HepG2 (cell line): ENCODE measurements around the gene FAM168A. TPM values are rescaled to one million over a fixed set of nuclear protein-coding genes. Genes with fewer than 3 reads are reported as not detected.

Source experiments
- AKNA ChIP-seq: sonication (generic); formaldehyde crosslinking; IDR thresholded peaks from 2 replicates; pipeline ENCODE4 v1.4.0; 2020; ENCODE audit warnings: missing genetic modification reagents, borderline replicate concordance
- ASH2L ChIP-seq: fragments of 300-600, 200-600 bp; sonication (generic); IDR thresholded peaks from 2 replicates; pipeline ENCODE4 v1.7.0; 2017; ENCODE audit warnings: low read depth, mild to moderate bottlenecking, moderate library complexity, mixed read lengths, low read length; ENCODE audit not compliant: insufficient read length
- JARID2 ChIP-seq: sonication (generic); formaldehyde crosslinking; IDR thresholded peaks from 2 replicates; pipeline ENCODE4 v1.8.1; 2023; ENCODE audit warnings: missing genetic modification reagents, inconsistent platforms; ENCODE audit not compliant: insufficient replicate concordance
- KIAA2018 ChIP-seq: sonication (generic); formaldehyde crosslinking; IDR thresholded peaks from 2 replicates; pipeline ENCODE4 v1.5.0; 2020; ENCODE audit warnings: mild to moderate bottlenecking, missing genetic modification reagents, borderline replicate concordance
- PCBP2 ChIP-seq: fragments of 200-400 bp; formaldehyde crosslinking; optimal IDR thresholded peaks from 2 replicates; pipeline ENCODE3; 2018; ENCODE audit warnings: low read length, low read depth; ENCODE audit not compliant: poor library complexity, severe bottlenecking
- POLR2AphosphoS2 ChIP-seq: IDR thresholded peaks from 2 replicates; pipeline ENCODE4 v1.6.1; 2011; ENCODE audit warnings: low read depth, low read length, improper control_type of control experiment
- SRY ChIP-seq: sonication (generic); formaldehyde crosslinking; IDR thresholded peaks from 2 replicates; pipeline ENCODE4 v1.8.0; 2022; ENCODE audit warnings: mild to moderate bottlenecking, missing genetic modification reagents
- ZNF230 ChIP-seq: sonication (generic); formaldehyde crosslinking; IDR thresholded peaks from 2 replicates; pipeline ENCODE4 v1.4.0; 2020; ENCODE audit warnings: mild to moderate bottlenecking, missing genetic modification reagents
- ZNF451 ChIP-seq: sonication (generic); formaldehyde crosslinking; IDR thresholded peaks from 2 replicates; pipeline ENCODE4 v1.5.0; 2020; ENCODE audit warnings: mild to moderate bottlenecking, missing genetic modification reagents
- ZNF563 ChIP-seq: sonication (generic); formaldehyde crosslinking; IDR thresholded peaks from 2 replicates; pipeline ENCODE4 v1.8.0; 2022; ENCODE audit warnings: mild to moderate bottlenecking, moderate library complexity, missing genetic modification reagents
- ZSCAN22 ChIP-seq: sonication (generic); formaldehyde crosslinking; IDR thresholded peaks from 2 replicates; pipeline ENCODE4 v1.4.0; 2020; ENCODE audit warnings: mild to moderate bottlenecking, missing genetic modification reagents
- ZSCAN30 ChIP-seq: sonication (generic); formaldehyde crosslinking; IDR thresholded peaks from 2 replicates; pipeline ENCODE4 v1.5.0; 2020; ENCODE audit warnings: mild to moderate bottlenecking, missing genetic modification reagents
- polyA plus RNA-seq, 8 experiments: library from polyadenylated mRNA; depleted of rRNA in 3 of 8; stranded (reverse) in 7 of 8; unstranded in 1 of 8; fragments of >200 nt; fragmentation: Illumina TruSeq in 4 of 8; extraction: Trizol in 4 of 8; gene quantifications; 2 replicates each; pipeline versions ENCODE4 v1.2.1 to v1.2.3, GENCODE V29; 2011 to 2016; ENCODE audit warnings: low read depth in 4 of 8, missing spikeins in 1 of 8, mixed read lengths in 1 of 8; ENCODE audit not compliant: insufficient read depth in 1 of 8
- total RNA-seq, 5 experiments: library from RNA; depleted of rRNA; stranded (reverse); fragments of >200 nt; fragmentation: Illumina TruSeq; extraction: Trizol; gene quantifications; 2 replicates each; pipeline ENCODE4 v1.2.3, GENCODE V29; 2016; ENCODE audit warnings: low read depth in 1 of 5

The FAM168A gene
- total and polyA plus RNA-seq, 2 of the 13 experiments (the other 11 are each of a cell fraction or from before 2014, with no cell fraction given) = 13.9 to 15.8 TPM

GRCh38 chr11:73597956-73598718, at the start of gene FAM168A (continued):
- TF ChIP-seq JARID2 (peak; percentile 40), ZSCAN22 (CRISPR knock-in tag) (no peak), ASH2L (peak; percentile 96), ZNF230 (CRISPR knock-in tag) (peak; percentile 89; the same call in 1 of the 2 replicates), ZSCAN30 (CRISPR knock-in tag) (peak; percentile 88; the same call in 1 of the 2 replicates), PCBP2 (no peak), ZNF563 (CRISPR knock-in tag) (0 out of 2 replicates have a peak, but pooled peaks have one; percentile 26), AKNA (no peak), SRY (peak; percentile 44; the same call in 1 of the 2 replicates), POLR2AphosphoS2 (no peak), KIAA2018 (no peak), ZNF451 (CRISPR knock-in tag) (no peak)
